HEK293T (cell line): ENCODE results near the gene SNX19.

Experiments used
- CTCF ChIA-PET: fragments of 350-600 bp; formaldehyde crosslinking; extraction: SDS; loops from one replicate; lab custom pipeline; 2021; ENCODE audit warnings: antibody characterized with exemption, inconsistent platforms; lab: Yijun Ruan, JAX
- POLR2A ChIA-PET: fragments of 350-600 bp; formaldehyde crosslinking; extraction: SDS; loops from one replicate; lab custom pipeline; 2020; ENCODE audit warnings: antibody characterized with exemption, inconsistent platforms; lab: Yijun Ruan, JAX
- DNase-seq: peaks from one replicate; pipeline ENCODE4 v3.0.0; 2012; ENCODE audit warnings: mixed read lengths; ENCODE audit errors: extremely low spot score
- ARNT ChIP-seq: fragments of 450-650 bp; IDR thresholded peaks from 2 replicates; pipeline ENCODE4 v1.6.1; 2017; ENCODE audit warnings: mild to moderate bottlenecking
- BHLHE40 ChIP-seq: fragments of 450-650 bp; IDR thresholded peaks from 2 replicates; pipeline ENCODE4 v1.6.1; 2016; ENCODE audit warnings: mild to moderate bottlenecking, moderate library complexity, borderline replicate concordance
- CTBP1 ChIP-seq: fragments of 450-650 bp; IDR thresholded peaks from 2 replicates; pipeline ENCODE4 v1.6.1; 2016; ENCODE audit warnings: borderline replicate concordance
- ELF4 ChIP-seq: fragments of 450-650 bp; IDR thresholded peaks from 2 replicates; pipeline ENCODE4 v1.6.1; 2017; ENCODE audit warnings: antibody characterized with exemption
- FOXA1 ChIP-seq: fragments of 450-650 bp; IDR thresholded peaks from 2 replicates; pipeline ENCODE4 v1.6.1; 2016; ENCODE audit warnings: mild to moderate bottlenecking
- FOXK2 ChIP-seq: fragments of 450-650 bp; IDR thresholded peaks from 2 replicates; pipeline ENCODE4 v1.6.1; 2016; ENCODE audit warnings: mild to moderate bottlenecking
- FOXM1 ChIP-seq: fragments of 450-650 bp; IDR thresholded peaks from 2 replicates; pipeline ENCODE4 v1.6.1; 2017; ENCODE audit warnings: mild to moderate bottlenecking, borderline replicate concordance
- HDGF ChIP-seq: fragments of 450-650 bp; IDR thresholded peaks from 2 replicates; pipeline ENCODE4 v1.6.1; 2017; ENCODE audit warnings: antibody characterized with exemption, borderline replicate concordance
- L3MBTL2 ChIP-seq: fragments of 450-650 bp; conservative IDR thresholded peaks from 2 replicates; pipeline ENCODE4 v1.6.1; 2016; ENCODE audit warnings: mild to moderate bottlenecking
- LEF1 ChIP-seq: fragments of 450-650 bp; IDR thresholded peaks from 2 replicates; pipeline ENCODE4 v1.6.1; 2017; ENCODE audit warnings: mild to moderate bottlenecking, borderline replicate concordance
- NFRKB ChIP-seq: fragments of 450-650 bp; IDR thresholded peaks from 2 replicates; pipeline ENCODE4 v1.6.1; 2016; ENCODE audit warnings: mild to moderate bottlenecking, moderate library complexity
- PKNOX1 ChIP-seq: fragments of 450-650 bp; IDR thresholded peaks from 2 replicates; pipeline ENCODE4 v1.6.1; 2016
- SP1 ChIP-seq: fragments of 450-650 bp; IDR thresholded peaks from 2 replicates; pipeline ENCODE4 v1.6.1; 2017
- SUZ12 ChIP-seq: fragments of 450-650 bp; IDR thresholded peaks from 2 replicates; pipeline ENCODE4 v1.6.1; 2016; ENCODE audit warnings: mild to moderate bottlenecking
- TARDBP ChIP-seq: fragments of 450-650 bp; IDR thresholded peaks from 2 replicates; pipeline ENCODE4 v1.6.1; 2016
- ZNF384 ChIP-seq: fragments of 450-650 bp; IDR thresholded peaks from 2 replicates; pipeline ENCODE4 v1.6.1; 2016

Gene SNX19

DNA sequence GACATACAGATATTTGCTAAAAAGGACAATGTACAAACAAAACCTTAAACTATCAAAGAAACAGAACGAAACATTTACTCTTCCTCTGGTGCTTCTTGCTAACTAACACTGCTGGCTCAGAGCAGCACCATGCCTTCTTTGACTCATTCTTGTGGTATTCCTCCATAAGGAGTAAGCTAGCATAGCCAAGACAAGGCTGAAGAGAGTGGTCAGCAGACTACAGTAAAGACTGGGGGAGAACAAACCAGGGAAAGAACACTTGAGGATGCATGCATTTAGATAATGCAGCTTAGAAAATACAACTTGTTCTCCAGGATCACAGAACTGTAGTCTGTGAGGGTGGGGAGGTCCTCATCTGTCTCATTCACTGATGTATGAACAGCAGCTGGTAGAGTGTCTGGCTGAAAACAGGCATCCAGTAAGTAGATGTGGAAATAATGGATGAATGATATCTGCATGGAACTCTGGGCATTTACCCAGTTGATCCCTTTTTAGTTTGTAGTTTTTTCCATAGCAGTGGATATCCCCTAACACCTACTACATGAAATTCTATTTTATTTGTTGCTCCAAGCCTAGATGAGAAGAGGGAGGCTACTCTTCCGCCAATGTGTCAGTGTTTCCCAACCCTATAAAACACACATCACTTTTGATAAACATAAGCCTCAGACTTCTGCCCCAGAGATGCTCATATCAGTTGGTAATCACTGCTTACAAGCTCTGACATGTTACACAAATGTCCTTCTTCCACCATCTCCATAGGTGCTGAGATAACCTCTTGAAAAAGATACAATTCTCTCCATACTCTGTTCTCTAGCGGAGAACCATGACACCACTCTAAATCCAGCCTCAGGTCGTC, 7.3 kb downstream of the SNX19 start:
- no peak for DNase-seq

GRCh38 chr11:130908061-130908460, 8.2 kb downstream of the SNX19 start:
- ChIA-PET POLR2A (no interaction called here), CTCF (no interaction called here)
- no peak for TF ChIP-seq FOXA1
- no peak for DNase-seq

More for the DNA sequence above, 7.3 kb downstream of the SNX19 start:
- ChIA-PET CTCF (no interaction called here), POLR2A (no interaction called here)
- TF ChIP-seq L3MBTL2: no peak

GRCh38 chr11:130907229-130907628, 9.1 kb downstream of the SNX19 start:
- CTCF ChIA-PET: interaction anchor here (0.6 to 0.9 kb wide), 2 partner anchors 13 to 24 kb away, joined by 3 read pairs; no protein-coding TSS in a partner anchor
- TF ChIP-seq TARDBP (no peak), HDGF (no peak), ELF4 (no peak), CTBP1 (no peak), SP1 (no peak), ZNF384 (no peak), BHLHE40 (no peak), L3MBTL2 (no peak), FOXK2 (no peak), LEF1 (no peak), NFRKB (no peak), PKNOX1 (no peak), SUZ12 (no peak), FOXM1 (no peak), ARNT (no peak), FOXA1 (no peak)
- POLR2A ChIA-PET: no interaction called here
- no peak for DNase-seq

GRCh38 chr11:130906616-130907015, 9.7 kb downstream of the SNX19 start:
- CTCF ChIA-PET: interaction anchor here (0.6 to 0.9 kb wide), 2 partner anchors 12 to 24 kb away, joined by 3 read pairs; no protein-coding TSS in a partner anchor
- POLR2A ChIA-PET: no interaction called here

GRCh38 chr11:130905512-130905911, 10.8 kb downstream of the SNX19 start:
- CTCF ChIA-PET: interaction anchor here (0.6 to 1.6 kb wide), 3 partner anchors 11 to 492 kb away, joined by 3 to 5 read pairs (median 4); partner anchors contain the start of gene SNX19
- POLR2A ChIA-PET: no interaction called here
- no peak for DNase-seq
- TF ChIP-seq NFRKB: no peak
- no peak for TF ChIP-seq CTBP1
- no peak for TF ChIP-seq ELF4
- TF ChIP-seq FOXM1: no peak
- no peak for TF ChIP-seq PKNOX1
- no peak for TF ChIP-seq HDGF
- no peak for TF ChIP-seq SP1
- no peak for TF ChIP-seq L3MBTL2
- TF ChIP-seq SUZ12: no peak
- TF ChIP-seq BHLHE40: no peak
- no peak for TF ChIP-seq FOXK2
- TF ChIP-seq ZNF384: no peak
- TF ChIP-seq LEF1: no peak
- TF ChIP-seq FOXA1: no peak
- TF ChIP-seq ARNT: no peak
- TF ChIP-seq TARDBP: no peak

More at GRCh38 chr11:130906616-130907015, 9.7 kb downstream of the SNX19 start:
- DNase-seq: no peak
- no peak for TF ChIP-seq CTBP1
- no peak for TF ChIP-seq FOXM1
- TF ChIP-seq LEF1: no peak
- no peak for TF ChIP-seq PKNOX1
- no peak for TF ChIP-seq BHLHE40
- TF ChIP-seq SUZ12: no peak
- no peak for TF ChIP-seq ELF4
- no peak for TF ChIP-seq NFRKB
- no peak for TF ChIP-seq FOXA1
- TF ChIP-seq ARNT: no peak

GRCh38 chr11:130904380-130904779, 11.9 kb downstream of the SNX19 start:
- TF ChIP-seq ELF4 (no peak), SP1 (no peak), HDGF (no peak), CTBP1 (no peak), L3MBTL2 (no peak), FOXK2 (no peak), NFRKB (no peak), FOXA1 (no peak), ARNT (no peak), TARDBP (no peak), BHLHE40 (no peak), FOXM1 (no peak)
- ChIA-PET POLR2A (no interaction called here), CTCF (interaction anchor here (0.5 to 1.6 kb wide), 3 partner anchors 12 to 1148 kb away, joined by 3 to 4 read pairs (median 3); partner anchors contain the start of gene SNX19)
- DNase-seq: peak; percentile 18
